Measurements from ENCODE around the gene PHC2. TPM values are rescaled to one million over a fixed set of nuclear protein-coding genes. Genes with fewer than 3 reads are reported as not detected.

Gene PHC2
- total and polyA plus RNA-seq, 9 of the 15 experiments (the other 6 are each of a cell fraction or from before 2014, with no cell fraction given): 3.1 to 67.6 (median 34.6) TPM

- TF ChIP-seq EP400 (IDR thresholded peaks at IDR 0.05): no peak
- TF ChIP-seq MLX (CRISPR knock-in tag; conservative IDR thresholded peaks at IDR 0.05): no peak
- TF ChIP-seq ZFP91 (CRISPR knock-in tag; IDR thresholded peaks at IDR 0.05): no peak
- no peak for TF ChIP-seq HDAC8 (tag; IDR thresholded peaks at IDR 0.05)
- TF ChIP-seq HBP1 (CRISPR knock-in tag; IDR thresholded peaks at IDR 0.05): no peak
- TF ChIP-seq HDGF (IDR thresholded peaks at IDR 0.05): no peak
- TF ChIP-seq HMG20A (CRISPR knock-in tag; conservative IDR thresholded peaks at IDR 0.05): no peak
- no peak for TF ChIP-seq ETS2 (tag; IDR thresholded peaks at IDR 0.05; ENCODE audit: borderline replicate concordance, poor library complexity, severe bottlenecking)
- TF ChIP-seq BACH1 (tag; IDR thresholded peaks at IDR 0.05): peak; percentile 41; the same call in 1 of the 2 replicates
- no peak for TF ChIP-seq FOXM1 (IDR thresholded peaks at IDR 0.05; ENCODE audit: low read depth)
- TF ChIP-seq FOXM1 (CRISPR knock-in tag; IDR thresholded peaks at IDR 0.05; ENCODE audit: low read depth): no peak
- TF ChIP-seq DIDO1 (tag; IDR thresholded peaks at IDR 0.05; ENCODE audit: low read depth): no peak
- no peak for TF ChIP-seq ETS1 (conservative IDR thresholded peaks at IDR 0.05; ENCODE audit: control insufficient read depth, low read depth, low read length)
- no peak for TF ChIP-seq SNIP1 (IDR thresholded peaks at IDR 0.05; ENCODE audit: low read depth)
- no peak for TF ChIP-seq RBM15 (IDR thresholded peaks at IDR 0.05; ENCODE audit: insufficient read depth, low read length)
- no peak for TF ChIP-seq ZBTB11 (CRISPR knock-in tag; IDR thresholded peaks at IDR 0.05)
- TF ChIP-seq SMC3 (conservative IDR thresholded peaks at IDR 0.05; ENCODE audit: insufficient read depth, low read depth, low read length): no peak
- TF ChIP-seq TAF7 (tag; IDR thresholded peaks at IDR 0.05): no peak
- TF ChIP-seq ZNF644 (tag; IDR thresholded peaks at IDR 0.05; ENCODE audit: low read depth): no peak
Measured at GRCh38 chr1:33361532-33362235, 69.2 kb downstream of the PHC2 start (continued).

Data from K562 (cell line).